HG03565 (cell line): ENCODE results near the gene LDB3.

ENCODE experiments used
- ATAC-seq: cut with Tn5 transposase; IDR thresholded peaks from one replicate; pipeline ENCODE4 v1.9.1; 2021; ENCODE audit warnings: mild to moderate bottlenecking, moderate library complexity; ENCODE audit not compliant: unreplicated experiment

The LDB3 gene

DNA sequence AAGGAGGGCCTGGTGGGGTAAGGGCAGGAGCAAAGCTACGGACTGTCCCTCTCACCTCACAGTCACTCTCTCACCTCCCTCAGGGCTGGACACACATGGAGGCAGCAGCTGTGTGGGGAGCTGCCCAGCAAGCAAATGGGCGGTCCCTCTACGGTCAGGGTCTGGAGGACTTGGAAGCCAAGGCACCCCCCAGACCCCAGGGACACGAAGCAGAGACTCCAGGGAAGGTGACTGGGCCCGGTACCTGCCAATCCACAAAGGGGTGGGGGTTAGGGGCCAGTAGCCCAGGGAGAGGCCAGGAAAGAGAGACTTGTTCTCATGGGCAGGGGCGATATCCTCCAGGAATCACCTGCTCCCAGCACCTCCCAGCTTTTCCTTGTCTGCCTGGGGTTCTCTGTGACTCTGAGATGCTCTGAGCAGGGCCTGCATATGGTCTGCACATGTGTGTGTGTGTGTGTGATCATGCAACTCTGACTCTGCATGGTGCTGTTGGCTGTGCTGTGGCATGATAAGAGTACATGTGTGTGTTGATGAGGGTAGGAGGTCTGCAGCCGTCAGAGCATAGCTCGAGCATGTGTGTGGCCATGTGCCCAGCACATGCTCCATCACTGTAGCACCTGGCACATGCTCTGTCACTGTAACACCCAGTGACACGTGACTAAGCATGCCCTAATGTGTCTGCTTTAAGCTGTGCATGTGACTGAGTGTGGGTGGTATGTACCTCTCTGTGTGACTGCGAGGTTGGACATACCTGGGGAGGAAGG, 4.6 kb upstream of the LDB3 start:
- no peak for ATAC-seq

- ATAC-seq: no peak
These were observed 3.7 kb upstream of the LDB3 start for GRCh38 chr10:86664341-86665217.

- ATAC-seq: no peak
These were observed 3.1 kb upstream of the LDB3 start for GRCh38 chr10:86665218-86665607.

DNA sequence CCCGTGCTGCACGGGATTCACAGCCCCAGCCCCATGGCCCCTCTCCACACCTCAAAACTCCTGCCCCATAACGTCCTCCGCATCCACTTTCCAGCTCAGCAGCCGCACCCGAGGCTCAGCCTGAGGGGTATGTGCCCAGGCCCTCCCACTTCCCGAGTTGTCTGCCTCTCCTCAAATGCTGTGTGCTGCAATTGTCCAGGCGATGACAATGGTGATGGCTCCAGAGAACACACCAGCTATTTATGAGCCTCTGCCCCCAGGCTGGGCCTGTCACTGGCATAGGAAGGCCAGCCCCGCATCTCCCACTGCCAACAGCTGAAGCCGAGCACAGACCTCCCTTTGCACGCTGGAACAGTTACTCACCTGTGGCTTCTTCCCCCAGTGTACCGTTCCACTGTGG, 2.4 kb upstream of the LDB3 start:
- ATAC-seq: no peak

- ATAC-seq: no peak
These were observed 1.8 kb upstream of the LDB3 start for GRCh38 chr10:86666538-86666937.

DNA sequence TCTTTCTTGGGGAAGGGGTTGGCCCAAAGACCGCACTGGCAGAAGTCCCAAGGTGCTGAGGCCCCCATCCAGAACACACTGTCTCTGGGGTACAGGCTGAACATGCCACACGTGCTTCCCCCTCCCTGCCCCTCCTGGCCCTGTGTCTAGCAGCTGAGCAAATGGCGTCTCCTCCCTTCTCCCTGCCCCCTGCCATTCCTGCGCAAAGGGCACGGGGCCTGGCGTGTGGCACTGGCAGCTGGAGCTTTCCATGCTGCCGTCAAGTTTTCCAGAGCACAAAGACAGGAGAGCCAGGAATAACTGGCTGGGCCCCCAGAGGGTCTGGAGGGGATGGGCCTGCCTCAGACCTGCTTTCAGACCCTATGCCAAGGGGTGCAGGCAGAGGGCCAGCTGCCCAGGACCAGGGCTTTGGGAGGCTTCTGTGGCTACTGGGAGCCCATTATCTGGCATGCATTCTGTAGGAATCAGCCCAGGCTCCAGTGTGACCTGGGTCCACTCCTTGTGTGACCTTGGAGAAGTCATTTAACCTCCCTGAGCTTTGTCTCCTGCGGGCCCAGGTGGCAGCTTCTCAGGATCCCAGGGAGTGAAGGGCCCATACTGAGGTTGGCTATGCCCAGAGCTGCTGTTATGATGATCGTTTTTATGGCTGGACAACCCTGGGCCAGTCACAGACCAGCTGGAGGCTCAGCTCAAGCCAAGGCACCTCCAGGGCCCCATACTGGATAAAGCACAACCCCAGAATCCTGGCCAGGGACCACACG, 710 bp upstream of the LDB3 start:
- ATAC-seq: no peak

DNA sequence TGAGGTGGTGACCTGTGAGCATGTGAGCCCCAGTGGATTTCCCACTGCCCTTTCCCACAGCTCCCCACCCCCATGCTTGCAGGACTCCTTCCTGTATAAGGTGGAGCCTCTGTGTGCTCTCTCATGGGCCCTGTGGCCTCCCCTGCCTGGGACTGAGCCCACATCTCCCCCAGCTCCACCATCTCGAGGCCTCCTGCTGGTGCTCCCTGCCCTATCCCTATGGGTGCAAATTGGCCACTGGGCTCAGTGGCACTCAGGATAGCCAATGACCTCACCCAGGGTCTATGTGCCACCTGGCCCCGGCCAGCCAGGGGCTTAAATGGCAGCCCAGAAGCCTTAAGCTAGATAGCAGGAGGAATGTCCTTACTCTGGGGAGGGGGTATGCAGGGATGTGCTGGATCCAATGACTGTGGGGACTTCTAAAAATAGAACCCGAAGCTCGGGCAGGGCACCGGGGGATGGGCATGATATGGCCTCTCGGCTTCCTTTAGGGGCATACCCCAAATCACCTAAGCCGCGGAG, 2.0 kb downstream of the LDB3 start:
- ATAC-seq: no peak

GRCh38 chr10:86670876-86671275, 2.6 kb downstream of the LDB3 start:
- no peak for ATAC-seq

- ATAC-seq: no peak
These were observed 3.1 kb downstream of the LDB3 start for GRCh38 chr10:86671419-86671818.

- ATAC-seq: no peak
These were observed 3.8 kb downstream of the LDB3 start for GRCh38 chr10:86671985-86672710.

DNA sequence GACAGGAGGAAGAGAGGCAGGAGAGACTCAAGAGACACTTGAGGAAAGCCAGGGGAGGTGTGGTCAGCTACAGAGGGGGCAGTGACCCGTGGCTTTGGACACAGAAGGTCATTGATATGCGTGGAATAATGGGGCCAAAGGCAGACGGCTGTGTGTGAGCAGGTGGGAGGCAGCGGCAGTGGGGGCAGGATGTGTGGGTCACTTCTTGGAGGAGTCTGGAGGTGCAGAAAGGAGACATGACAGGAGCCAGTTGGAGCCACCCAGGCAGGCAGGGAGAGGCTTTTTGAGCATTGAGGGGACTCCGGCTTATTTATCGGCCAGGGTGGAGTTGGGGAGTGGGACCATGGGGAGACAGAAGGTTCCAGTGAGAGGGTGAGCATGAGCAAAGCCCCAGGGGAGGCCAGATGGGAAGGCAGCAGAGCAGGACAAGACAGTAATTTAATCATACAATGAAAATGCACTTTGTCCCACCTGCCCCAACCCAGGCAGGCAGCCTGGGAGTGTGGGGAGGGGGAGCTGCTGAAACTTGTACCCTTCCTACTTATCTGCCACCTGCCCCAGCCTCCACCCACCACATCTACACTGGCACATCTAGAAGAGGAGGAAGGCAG, 5.0 kb downstream of the LDB3 start:
- ATAC-seq: no peak

DNA sequence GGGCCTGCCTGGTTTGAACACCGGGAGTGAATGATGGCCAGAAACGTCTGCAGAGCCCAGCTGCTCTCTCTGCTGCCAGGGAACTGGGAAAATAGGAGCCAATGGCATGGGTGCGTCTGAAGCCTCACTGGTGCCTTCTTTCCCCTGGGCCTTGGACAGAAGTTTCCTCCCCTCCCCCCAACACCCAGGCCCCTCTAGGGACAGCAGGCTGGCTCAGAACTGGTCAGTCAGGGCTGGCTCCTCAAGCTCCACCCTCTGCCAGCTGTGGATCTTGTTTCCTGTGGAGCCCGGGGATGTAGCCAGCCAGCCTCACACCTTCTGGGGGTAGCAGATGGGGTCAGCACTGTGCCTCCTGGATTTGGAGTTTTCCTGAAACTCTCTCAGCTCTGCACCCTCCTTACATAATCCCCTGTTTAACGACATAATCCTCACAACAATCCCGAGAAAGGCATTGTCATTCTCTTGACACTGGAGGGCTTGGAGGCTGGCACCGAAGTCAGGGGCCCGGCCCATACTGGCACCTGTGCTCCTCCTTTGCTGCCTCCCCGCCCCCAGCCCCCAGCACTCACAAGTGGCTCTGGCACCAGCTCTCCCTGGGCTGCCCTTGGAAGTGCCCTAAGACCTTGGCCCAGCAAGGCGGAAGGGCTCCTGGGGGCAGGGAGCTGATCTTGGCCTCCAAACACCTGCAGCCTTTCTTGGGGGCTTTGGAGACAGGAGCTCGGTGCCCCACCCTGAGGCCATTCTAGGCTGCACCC, 5.7 kb downstream of the LDB3 start:
- ATAC-seq: no peak

DNA sequence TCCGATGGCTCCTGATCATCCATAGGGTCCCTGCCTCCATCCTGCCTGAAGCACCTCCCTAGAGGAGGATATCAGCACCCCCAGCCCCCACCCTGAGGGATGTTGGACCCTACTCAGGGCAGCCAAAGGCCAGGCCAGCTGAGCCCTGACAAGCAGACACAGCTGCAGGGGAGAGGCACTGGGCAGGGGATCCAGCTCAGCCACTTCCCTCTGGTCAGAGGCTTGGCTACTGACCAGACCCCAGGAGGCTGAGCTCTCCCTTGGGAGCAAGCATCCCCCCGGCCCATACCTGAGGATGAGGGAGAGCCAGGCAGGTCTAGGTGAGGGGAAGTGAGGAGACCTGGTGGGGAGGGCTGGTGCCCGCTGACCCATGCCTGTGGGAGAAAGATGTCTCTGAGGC, 6.6 kb downstream of the LDB3 start:
- ATAC-seq: no peak

DNA sequence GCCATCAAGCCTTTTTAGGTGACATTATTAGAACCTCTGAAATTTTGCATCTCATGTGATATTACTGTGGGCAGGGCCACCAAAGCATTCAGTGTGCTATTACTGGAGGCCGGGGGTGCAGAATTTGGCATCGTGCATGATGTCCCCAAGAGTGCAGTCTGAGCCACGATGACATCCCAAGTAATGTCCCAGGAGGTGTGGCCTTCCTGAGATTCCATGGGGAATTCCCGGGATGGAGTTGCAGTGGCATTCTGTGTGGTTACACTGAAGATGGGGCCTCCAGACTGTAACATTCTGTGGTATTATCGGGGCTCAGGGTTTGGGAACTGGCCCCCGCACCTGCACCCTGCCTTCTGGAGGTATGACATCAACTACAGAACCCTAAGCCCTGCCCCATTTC, 9.1 kb downstream of the LDB3 start:
- ATAC-seq: no peak

DNA sequence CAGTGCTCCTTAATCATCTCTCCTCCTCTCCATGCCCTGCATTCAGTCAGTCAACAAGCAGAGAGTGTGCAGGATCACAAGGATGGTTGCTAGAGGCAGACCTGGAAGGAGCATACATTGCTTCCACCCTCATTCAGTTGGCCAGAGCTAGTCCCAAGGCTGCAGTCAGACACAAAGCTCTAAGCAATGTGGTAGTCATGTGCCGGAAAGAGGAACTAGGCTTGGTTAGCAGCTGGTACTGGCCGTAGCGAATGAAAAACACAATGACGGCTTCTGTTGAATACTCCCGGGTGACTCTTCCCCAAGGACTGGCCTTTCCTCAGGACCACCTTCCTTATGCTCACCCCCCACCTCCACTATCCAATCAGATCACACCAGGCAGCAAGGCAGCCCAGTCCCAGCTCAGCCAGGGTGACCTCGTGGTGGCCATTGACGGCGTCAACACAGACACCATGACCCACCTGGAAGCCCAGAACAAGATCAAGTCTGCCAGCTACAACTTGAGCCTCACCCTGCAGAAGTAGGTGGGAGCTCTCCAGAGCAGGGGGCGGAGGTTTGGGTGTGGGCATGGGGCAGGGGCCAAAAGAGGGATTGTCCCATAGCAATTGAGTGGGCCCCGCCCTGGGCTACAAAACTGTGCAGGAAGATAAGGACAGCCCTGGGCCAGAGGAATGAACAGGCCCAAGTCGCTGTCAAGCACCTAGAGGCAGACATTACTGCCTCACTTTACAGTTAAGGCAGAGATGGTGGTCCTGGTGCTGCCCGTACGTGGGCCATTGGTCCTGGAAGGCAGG, 10.9 kb downstream of the LDB3 start:
- peak; percentile 56 for ATAC-seq

DNA sequence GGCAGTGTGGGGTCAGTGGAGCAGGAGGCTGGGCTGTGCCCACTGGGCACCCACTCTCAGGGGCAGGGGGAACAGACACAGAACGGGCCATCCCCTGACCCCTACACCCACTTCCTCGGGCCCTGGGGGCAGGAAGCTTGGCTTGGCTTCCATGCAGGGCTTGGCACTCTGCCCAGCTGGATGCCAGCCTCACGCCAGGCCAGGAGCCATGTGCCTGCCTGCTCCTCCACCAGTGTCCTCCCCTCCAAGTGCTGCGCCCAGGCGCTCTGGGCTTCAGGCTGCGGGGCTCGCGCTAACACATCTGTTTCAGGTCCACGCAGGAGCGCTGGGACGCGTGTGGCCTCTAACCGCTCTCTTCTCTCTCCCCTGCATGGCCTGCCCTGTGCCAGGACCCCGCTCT, 12.7 kb downstream of the LDB3 start:
- ATAC-seq: no peak

DNA sequence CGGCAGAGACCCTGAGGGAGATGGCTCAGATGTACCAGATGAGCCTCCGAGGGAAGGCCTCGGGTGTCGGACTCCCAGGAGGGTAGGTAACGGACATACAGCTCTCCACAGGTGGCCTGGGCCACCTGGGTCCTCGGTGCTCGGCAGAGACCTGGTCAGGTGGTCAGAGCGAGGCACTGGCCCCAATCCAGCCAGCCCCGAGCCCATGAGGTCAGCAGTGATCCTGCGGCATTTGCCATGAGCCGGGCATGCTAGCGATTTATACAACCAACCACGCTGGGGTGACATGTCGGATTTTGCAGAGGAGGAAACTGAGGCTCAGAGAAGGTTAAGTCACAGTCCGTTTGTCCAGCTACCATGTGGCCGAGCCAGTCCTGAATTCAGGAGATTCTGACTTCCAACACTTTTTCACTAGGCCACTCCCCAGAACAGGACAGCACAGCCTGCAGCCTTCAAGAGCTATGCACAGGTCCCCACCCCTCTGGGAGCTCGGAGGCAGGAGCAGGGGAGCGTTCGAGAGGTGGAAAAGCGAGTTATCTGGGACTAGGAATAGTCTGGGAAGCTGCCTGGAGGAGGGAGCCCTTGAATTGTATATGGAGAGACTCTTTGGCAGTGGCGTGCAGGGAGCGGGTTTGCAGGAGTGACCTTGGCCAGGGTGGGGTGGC, 13.5 kb downstream of the LDB3 start:
- no peak for ATAC-seq

DNA sequence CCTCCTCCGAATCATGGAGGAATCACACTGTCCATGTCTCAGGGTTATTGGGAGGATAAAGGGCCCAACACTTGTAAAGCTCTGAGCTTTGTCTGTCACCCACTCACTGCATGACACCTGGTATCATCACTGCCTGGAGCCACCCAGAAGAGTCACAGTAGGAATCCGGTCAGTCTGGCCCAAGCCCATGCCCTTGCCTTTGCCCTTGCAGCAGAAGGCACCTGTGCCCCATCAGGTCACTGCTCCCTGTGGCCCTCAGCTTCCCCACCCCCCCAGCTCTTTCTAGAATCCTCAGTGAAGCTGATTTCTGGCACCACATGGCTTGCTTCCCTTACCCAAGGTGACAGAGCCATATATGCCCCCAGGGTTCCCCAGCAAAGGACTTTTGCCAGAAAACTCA, 14.4 kb downstream of the LDB3 start:
- ATAC-seq: no peak
